NCI-H748 treated with DMSO at 0.1 percent for 48 hours (cell line): ENCODE measurements around the gene SPRR2E.
"Not testable (repeated sequence)": the region's sequence is repeated elsewhere in the genome, so short reads cannot be mapped to it uniquely, and the experiment has no call there.

Source experiments
- DNase-seq: peaks from one replicate; lab custom pipeline; 2025; lab: John Stamatoyannopoulos, UW

SPRR2E gene

GRCh38 chr1:153094426-153094825 is at the start of gene SPRR2E:
Gene SPRR2E, minus strand, starts transcription at chr1:153094526. Its CDS starts 775 bp downstream, at chr1:153093751.
- DNase-seq: no peak

DNA sequence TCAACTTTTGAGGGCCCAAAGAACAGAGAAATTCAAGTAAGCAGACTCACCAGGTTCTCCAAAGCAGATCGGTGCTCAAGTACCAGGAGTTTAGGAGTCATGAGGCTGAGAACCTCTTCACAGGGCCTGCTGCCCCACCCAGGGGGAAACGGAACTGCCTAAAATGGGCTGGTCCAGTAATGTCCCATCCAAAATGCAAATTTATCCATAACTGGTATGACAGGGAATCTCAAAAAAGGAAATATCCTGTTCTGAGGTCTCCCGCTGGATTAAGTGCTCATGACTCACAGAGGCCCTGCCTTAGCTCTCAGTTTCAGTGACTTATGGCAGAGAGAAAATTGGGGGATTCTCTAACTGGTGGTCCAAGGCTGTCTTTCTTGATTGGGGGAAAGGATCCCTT is 47.1 kb upstream of the SPRR2E start:
- DNase-seq: no peak

GRCh38 chr1:153140484-153140883 is 46.2 kb upstream of the SPRR2E start:
- DNase-seq: no peak

DNA sequence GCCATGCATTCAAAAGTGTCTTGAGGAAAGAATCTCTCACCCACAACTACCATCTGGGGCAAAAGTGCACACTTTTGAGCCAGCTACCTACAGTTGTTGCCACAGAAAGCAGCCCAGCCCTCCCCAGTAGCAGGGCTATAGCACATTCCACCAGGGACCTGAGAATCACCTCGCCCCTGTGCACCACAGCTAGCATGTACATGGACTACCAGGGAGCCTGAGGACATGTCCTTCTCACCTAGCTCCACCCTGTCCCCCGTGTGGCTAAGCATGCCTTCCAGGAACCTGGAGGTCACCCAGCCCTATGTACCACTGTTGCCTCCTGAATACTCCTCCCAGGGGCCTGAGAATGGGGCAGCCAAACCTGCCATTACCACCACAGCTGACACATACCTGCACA is 39.4 kb upstream of the SPRR2E start:
- DNase-seq: no peak

- no peak for DNase-seq
Measured at GRCh38 chr1:153133267-153133666, 38.9 kb upstream of the SPRR2E start.

- not testable (repeated sequence) for DNase-seq
Measured at GRCh38 chr1:153128688-153129087, 34.4 kb upstream of the SPRR2E start.

DNA sequence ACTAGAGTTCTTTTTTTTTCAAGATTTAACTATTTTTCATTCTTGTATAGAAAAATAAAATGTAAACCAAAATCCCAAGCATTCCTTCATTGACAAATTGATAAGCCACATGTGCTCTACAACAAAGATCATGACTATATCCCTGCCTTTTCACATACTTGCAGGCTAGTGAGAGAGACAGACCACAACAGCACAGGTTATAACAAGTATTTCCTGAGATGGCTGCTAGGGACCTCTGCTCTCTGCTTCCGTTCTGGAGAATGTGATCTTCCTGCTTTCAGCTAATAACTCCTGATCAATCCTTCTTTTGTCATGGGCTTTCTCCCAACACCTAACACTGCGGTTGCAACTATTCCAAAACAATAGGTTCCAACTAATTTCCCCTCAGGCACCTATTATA is 33.0 kb upstream of the SPRR2E start:
- DNase-seq: no peak

DNA sequence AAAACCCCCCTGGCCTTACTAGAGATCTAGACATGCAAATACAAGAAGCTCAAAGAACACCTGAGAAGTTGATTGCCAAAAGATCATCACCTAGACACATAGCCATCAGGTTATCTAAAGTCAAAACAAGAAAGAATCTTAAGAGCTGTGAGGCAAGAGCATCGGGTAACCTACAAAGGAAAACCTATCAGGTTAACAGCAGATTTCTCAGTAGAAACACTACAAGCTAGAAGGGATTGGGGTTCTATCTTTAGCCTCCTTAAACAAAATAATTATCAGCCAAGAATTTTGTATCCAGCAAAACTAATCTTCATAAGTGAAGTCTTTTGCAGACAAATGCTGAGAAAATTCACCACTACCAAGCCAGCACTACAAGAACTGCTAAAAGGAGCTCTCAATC is 31.2 kb upstream of the SPRR2E start:
- DNase-seq: no peak

DNA sequence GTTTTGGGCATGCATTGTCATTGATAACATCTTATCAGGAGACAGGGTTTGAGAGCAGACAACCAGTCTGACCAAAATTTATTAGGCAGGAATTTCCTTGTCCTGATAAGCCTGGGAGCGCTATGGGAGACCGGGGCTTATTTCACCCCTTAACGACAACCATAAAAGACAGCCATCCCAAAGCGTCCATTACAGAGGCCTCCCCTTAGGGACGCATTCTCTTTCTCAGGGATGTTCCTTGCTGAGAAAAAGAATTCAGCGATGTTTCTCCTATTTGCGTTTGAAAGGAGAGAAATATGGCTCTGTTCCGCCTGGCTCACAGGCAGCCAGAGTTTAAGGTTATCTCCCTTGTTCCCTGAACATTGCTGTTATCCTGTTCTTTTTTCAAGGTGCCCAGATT is 29.5 kb upstream of the SPRR2E start:
- DNase-seq: not testable (repeated sequence)

DNA sequence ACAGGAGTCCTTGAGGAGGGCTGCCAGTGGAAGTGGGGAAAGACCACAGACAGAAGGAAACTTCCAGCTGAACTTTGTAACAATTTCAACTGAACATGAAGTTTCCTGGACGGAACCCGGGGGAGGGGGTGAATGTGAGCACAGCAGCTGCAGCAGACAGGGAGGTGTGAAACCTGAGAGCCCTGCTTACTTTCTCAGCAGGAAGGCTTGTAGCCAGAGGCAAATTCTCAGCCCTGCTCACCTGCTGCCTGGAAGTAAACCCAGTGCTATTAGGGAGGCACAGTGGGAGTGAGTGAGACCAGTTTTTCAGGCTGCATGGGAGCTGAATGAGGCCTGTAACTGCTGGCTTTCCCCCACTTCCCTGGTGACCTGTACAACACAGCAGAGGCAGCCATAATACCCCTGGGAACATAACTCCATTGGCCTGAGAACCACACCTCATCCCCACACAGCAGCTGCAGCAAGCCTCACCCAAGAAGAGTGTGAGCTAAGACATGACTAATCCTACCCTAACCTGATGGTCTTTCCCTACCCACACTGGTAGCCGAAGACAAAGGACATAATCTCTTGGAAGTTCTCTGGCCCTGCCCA is 28.6 kb upstream of the SPRR2E start:
- peak; percentile 97 for DNase-seq

- DNase-seq: no peak
Measured at GRCh38 chr1:153120945-153121344, 26.6 kb upstream of the SPRR2E start.

DNA sequence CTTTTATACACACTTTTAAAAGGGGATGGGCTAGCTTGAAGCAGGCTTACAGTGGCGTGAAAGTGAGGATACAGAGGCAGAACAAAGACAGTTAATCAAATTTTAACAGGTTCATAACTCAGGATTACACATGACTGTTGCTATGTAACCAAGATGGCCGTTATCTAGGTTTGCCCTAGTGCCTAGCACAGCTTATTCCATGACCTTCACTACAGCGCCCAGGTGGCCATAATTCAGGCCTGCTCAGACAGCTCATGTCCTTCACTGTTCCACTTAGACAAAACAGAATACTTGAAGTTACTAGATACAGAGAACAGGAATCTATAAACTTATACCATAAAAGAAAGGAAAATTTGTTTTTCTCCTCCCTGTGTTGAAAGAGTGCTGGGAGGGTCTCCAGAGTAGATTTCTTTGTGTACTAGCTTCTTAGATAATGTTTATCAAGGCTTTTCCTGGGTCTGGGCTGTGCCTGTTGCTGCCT is 25.2 kb upstream of the SPRR2E start:
- DNase-seq: no peak

DNA sequence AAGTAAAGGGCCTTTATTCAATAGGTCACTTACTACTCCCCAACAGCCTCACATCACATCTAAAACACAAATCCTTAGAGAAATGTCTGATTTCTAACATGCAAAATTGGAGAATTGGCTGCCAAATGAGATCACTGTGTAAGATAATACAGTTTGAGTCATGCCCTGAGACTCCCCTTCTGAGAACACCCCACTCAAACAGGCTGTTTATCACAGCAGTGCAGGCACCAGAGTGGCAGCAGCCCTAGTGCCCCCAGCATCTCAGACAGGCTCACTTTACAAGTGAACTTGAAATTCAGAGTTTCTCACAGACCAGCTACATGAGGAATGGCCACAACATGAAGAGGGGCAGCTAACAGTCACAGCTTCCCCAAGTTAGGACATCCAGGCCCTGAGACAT is 20.9 kb upstream of the SPRR2E start:
- not testable (repeated sequence) for DNase-seq

DNA sequence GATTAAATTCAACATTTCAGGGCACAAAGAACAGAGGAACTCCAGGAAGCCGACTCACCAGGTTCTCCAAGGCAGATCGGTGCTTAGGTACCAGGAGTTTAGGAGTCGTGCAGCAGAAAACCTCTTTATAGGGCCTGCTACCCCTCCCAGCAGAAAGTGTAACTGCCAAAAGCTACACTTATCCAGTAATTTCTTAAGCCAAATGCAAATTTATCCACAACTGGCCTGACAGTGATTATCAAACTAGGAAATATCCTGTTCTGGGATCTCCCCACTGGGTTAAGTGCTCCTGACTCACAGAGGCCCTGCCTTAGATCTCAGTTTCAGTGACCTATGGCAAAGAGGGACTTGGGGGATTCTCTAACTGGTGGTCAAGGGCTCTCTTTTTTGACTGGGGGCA is 19.1 kb upstream of the SPRR2E start, which contains the start of gene SPRR2F:
TSS of gene SPRR2F (minus strand) at position 101 of the 400 bp plus-strand sequence. CDS start 783 bp downstream, outside the sequence.
- no peak for DNase-seq

DNA sequence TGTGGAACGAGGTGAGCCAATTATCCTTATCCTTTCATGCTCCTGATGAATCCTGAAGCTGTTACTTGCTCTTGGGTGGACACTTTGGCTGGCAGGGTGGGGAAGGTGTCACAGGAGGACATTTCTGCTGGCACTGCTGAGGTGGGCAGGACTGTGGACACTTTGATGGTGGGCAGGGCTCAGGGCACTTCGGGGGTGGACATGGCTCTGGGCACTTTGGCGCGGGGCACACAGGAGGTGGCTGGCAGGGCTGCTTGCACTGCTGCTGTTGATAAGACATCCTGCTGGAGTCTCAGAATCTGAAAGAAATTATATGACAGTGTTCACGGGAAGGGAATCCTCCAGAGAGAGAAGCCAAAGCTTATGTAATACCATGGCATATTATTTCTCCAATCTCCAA is 18.1 kb upstream of the SPRR2E start:
- not testable (repeated sequence) for DNase-seq

DNA sequence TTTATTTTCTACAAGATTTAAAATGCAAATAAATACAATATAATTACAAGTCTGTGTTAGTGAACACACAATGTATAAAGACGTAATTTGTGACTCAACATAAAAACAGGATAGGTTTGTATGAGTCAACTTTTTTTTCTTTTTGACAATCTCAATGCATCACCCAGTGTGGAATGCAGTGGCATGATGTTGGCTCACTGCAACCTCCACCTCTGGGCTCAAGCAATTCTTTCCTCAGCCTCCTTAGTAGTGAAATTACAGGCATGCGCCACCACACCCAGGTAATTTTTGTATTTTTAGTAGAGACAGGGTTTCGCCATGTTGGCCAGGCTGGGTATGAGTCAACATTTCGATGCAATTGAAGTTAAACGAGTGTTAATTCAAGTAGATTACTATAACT is 5.9 kb upstream of the SPRR2E start:
- no peak for DNase-seq

DNA sequence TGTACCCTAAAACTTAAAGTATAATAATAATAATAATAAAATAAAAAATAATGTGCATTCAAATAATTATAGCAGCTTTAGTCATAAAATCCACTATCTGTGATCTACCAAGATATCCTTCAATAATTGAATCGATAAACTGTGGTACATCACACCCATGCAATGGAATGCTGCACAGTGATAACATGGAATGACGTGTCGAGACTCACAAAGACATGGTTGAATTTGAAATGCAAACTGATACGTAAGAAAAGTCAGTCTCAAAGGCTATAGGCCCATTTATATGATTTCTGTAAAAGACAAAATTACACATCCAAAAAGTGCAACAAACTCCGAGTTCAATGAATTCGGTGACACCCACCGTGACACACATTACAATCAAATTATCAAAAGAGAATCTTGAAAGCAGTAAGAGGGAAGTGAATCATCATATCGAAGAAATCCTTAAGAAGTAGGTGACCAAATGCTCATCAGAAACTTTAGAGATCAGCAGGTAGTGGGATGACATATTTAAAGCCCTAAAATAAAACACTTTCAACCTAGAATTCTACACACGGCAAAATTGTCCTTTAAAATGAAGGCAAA is 5.2 kb upstream of the SPRR2E start:
- no peak for DNase-seq

GRCh38 chr1:153095764-153096163 is 1.4 kb upstream of the SPRR2E start:
- no peak for DNase-seq

GRCh38 chr1:153087652-153088051 is 6.7 kb downstream of the SPRR2E start:
- no peak for DNase-seq

DNA sequence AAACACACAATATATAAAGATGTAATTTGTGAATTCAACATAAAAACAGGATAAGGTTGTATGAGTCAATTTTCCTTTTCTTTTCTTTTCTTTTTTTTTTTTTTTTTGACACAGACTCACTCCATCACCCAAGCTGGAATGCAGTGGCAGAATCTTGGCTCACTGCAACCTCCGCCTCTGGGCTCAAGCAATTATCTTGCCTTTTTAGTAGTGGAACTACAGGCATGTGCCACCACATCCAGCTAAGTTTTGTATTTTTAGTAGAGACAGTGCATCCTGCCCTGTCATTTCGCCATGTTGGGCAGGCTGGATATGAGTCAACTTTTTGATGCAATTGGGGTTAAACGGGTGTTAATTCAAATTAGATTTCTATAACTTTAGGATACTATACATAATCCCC is 12.6 kb downstream of the SPRR2E start:
- no peak for DNase-seq

- DNase-seq: no peak
Measured at GRCh38 chr1:153072806-153073726, 21.3 kb downstream of the SPRR2E start.

DNA sequence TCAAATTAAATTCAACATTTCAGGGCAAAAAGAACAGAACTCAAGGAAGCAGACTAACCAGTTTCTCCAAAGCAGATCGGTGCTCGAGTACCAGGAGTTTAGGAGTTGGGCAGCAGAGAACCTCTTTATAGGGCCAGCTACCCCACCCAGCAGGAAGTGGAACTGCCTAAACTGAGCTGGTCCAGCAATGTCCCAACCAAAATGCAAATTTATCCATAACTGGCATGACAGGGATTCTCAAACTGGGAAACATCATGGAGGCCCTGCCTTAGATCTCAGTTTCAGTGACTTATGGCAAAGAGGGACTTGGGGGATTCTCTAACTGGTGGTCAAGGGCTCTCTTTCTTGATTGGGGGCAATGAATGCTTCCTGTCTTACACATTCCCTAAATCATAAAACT is 22.8 kb downstream of the SPRR2E start, which contains the start of gene SPRR2B:
TSS of gene SPRR2B (minus strand) at position 101 of the 400 bp plus-strand sequence. CDS start 772 bp downstream, outside the sequence.
- no peak for DNase-seq

DNA sequence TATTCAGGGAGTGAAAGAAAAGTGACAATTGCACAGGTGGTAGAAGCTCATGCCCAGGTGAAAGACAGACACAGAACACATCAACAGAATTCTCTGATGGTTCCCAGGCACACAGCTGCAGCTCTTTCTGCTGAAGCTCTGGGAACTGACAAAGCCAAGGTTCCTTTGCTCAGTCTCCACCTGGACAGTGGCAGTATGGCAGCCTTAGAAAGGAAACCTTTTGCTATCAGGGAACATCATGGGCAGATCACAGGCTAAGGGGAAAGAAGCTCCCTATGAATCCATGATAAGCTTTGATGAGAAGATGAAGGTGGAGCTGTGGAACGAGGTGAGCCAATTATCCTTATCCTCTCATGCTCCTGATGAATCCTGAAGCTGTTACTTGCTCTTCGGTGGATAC is 24.1 kb downstream of the SPRR2E start:
- DNase-seq: no peak
